Testis (tissue), 2 donors: ENCODE results near the gene NPTN.

ENCODE experiments used
- CTCF ChIP-seq, 3 experiments: fragments of 450-650 bp in 2 of 3; fragments of 200-600 bp in 1 of 3; sonication (generic) in 1 of 3; IDR thresholded peaks; one replicate each; pipeline ENCODE4 v1.5.1; 2016 to 2019; ENCODE audit warnings: antibody characterized with exemption in 3 of 3, mild to moderate bottlenecking in 2 of 3, moderate library complexity in 1 of 3
- POLR2A ChIP-seq: fragments of 450-650 bp; IDR thresholded peaks from one replicate; pipeline ENCODE4 v1.6.1; 2017; ENCODE audit warnings: antibody characterized with exemption, mild to moderate bottlenecking, moderate library complexity

- TF ChIP-seq CTCF (IDR thresholded peaks at IDR 0.05): no peak
- TF ChIP-seq POLR2A: no peak
Measured at GRCh38 chr15:73621286-73621826, 11.8 kb downstream of the NPTN start.
